ENCODE data around the gene DNTTIP2.
"Not testable (repeated sequence)": the region's sequence is repeated elsewhere in the genome, so short reads cannot be mapped to it uniquely, and the experiment has no call there.

The DNTTIP2 gene

DNA sequence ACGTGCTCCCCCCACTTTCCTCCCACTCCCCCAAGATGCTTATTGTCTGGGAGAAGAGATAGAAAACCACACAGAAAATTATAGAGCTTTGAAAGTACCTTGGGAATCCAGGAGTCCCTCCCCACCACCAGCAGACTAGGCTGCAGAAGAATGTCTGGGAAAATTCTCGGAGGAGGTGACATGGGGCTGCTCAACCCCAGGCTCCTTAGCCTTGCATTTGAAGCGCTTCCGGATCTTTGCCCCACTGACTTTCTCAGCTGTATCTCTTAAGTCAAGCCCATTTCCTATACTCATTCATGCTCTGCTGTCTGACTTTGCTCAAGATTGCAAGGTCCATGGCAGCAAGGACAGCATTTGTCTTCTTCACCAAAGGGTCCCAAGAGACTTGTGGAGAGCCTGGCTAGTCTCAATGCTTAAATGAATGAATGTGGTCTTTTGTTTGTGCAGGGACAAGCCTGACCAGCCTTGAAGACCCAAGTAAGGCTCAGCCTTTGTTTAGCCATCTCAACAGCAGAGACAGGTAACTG, 38.0 kb downstream of the DNTTIP2 start:
- no peak for DNase-seq

DNA sequence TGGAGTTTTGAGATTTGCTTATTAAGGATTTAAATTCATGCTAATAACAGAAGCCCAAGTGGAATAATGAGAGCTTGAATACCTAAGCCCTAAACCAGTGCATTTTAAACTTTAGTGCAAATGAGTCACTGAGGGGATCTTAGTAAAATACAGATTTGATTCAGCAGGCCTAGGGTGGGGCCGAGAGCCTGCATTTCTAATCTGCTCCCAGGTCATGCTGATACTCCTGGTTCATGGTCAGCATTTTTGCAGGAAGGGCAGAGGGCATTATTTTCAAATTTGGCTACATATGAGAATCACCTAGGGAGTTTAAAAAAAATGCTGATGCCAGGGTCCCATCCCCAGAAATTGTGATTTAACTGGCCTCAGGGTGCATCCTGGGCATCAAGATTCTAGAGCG, 39.3 kb downstream of the DNTTIP2 start:
- DNase-seq: no peak

DNA sequence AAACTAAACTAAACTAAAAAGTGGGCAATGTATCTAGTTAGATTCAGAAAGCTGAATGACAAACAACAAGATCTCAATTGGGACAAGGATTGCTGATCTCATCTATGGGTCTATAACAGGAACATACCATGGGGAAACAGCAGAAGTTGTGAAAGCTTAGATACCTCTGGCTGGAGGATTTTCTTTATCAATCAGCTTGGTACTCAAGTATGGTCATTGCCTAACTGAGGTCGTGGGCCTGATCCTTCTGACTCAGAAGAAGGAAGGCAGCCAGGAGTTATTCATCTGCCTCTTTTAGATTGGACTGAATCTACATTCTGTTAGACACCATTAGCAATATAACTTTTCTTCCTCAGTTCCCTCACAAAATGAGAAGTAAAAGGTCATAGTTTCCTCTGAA, 39.7 kb downstream of the DNTTIP2 start:
- DNase-seq: no peak

DNA sequence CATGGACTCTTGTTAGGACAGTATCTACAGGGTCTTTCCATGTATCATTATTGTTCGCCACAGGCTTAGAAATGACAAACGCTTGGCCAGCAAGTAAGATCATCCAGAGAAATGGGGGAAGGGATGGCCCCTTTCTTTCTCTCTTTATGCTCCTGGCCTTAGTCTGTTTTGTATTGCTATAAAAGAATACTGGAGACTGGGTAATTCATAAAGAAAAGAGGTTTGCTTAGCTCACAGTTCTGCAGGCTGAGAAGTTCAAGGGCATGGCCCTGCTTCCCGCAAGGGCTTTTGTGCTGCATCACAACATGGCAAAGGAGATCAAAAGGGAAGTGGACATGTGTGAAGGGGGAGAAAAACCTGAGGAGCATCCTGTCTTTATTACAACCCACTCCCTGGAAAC, 41.0 kb downstream of the DNTTIP2 start:
- DNase-seq: no peak

DNA sequence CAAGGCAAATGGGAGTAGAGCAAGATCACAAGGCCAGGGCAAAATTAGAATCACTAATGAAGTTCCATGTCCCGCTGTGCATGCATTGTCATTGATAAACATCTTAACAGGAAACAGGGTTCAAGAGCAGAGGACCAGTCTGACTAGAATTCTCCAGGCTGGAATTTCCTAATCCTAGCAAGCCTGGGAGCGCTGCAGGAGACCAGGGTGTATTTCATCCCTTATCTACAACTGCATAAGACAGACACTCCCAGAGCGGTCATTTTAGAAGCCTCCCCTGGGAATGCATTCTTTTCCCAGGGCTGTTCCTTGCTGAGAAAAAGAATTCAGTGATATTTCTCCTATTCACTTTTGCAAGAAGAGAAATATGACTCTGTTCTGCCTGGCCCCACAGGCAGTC, 45.7 kb downstream of the DNTTIP2 start:
- DNase-seq: not testable (repeated sequence)

DNA sequence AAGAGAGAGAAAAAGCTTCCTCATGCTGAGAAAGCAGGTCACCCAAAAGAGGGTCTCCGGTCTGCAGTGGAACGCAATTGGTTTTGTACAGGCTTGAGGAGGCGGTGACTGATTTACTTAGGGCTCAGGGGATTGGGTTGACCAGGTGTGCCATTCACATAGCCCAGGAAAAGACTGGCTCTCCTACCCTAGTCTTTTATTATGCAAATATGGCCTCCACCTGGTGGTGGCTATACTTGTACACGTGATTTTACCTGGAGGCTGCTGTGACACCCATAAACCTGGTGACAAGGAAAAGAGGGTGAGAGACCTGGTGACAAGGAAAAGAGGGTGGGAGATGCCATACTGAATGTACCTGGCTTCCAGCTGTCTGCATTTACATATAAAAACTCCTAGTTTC, 49.9 kb downstream of the DNTTIP2 start:
- DNase-seq: no peak

DNA sequence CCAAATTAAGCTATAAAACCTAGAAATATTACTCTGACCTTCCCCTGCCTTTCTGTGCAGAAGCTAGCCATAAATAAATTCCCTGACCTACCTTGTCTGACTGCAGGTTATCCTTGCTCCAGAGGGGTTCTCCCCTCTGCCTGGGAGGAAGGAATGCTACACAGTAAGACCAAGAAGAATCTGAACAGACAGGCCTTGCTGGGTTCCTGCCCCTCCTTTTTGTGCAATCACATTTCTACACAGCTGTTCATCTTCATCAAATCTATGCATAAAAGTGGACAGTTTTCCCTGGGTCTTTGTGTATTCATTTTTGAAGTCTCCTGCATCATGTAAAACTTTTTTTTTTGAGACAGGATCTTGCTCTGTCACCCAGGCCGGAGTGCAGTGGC, 50.6 kb downstream of the DNTTIP2 start:
- DNase-seq: no peak

DNA sequence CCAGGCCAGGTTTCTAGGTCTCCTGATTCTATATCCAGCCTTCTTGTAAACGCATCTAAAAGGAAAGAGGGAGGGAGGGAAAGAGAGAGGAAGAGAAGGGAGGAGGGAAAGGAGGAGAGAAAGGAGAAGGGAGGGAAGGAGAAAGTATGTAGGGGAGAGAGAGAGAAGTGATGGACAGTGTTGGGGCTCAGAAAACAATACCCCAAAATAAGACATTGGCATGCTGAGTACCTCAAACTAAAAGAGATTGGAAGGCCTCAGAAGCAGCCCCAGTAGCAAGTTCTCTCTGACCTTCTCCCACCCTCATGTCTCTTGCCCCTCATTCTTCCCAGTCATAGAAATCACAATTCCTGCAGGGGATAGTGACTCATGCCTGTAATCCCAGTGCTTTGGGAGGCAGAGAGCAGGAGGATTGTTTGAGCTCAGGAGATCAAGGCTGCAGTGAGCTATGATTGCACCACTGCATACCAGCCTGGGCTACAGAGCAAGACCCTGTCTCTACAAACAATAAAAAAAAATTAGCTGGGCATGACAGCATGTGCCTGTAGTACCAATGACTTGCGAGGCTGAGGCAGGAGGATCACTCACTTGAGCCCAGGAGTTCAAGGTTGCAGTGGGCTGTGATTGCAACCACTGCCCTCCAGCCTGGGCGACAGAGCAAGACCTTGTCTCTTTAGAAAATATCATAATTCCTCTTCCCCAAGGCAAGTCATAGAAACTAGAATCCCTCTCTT, 51.2 kb downstream of the DNTTIP2 start:
- DNase-seq: no peak

DNA sequence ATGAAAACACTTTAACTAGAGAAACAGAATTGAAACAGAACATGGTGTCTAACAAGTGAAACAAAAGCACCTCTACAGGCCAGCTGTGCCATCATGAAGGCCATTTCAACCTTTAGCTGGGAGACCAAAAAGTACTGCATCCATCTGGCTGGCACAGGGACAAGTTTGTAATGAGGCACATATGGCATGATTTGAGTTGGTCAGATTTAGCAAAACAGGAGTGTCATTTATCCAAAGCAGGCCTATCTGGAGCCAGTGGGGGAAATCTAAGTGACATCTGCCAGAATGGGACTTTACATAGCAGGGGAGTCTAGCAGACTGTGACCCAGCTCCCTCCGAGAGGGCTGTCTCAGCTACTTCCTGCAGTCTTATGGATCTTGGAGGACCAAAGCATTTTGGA, 51.9 kb downstream of the DNTTIP2 start:
- no peak for DNase-seq

DNA sequence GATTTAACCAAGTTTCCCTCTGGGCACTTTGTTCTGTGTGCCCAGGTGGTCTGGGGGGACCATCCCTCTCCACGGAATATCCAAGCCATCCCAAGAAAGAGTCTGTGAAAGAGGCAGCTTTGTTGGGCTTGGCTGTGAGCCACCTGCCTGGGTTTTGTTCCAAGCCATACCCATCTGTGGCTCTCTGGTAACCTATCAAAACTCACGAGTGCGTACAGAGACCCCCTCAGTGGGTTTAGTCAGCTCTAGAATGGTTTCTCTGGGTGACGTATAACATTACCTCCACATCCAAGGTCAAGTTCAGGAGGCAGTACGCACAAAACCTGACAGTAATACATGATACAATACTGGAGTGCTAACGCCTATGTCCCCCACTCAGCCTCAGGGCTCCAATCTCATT, 54.2 kb downstream of the DNTTIP2 start:
- no peak for DNase-seq

DNA sequence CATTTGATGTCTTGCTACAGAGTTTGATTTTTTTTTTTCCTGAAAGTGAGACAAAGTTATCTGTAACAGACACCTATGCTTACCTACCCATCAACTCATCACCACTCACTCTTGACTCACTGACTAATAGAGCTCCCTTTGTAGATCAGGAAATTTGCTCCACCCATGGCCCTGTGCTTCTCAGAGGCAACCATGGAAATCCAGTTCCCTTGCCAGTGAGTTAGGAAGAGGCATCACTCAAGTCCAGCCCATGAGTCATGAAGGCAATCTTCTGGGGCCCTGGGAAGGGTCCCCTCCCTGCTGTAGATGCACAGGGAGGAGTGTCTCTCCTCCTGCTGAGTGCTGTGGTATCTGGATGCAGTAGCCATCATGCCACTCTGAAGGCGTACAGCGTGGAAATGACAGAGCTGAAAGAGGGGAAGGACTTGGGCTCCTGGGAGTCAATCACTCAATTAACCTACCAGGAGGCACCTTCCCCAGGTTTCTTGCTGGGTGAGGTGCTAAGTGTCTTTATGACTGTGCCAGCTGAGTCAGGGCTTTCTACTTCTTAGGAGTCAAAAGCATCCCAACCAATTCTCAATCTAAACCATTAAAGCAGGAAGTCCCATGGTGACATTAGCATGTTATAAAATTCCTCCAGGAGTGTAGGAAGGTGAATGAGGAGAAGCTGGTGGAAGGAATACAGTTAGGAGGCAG, 56.1 kb downstream of the DNTTIP2 start:
- no peak for DNase-seq

DNA sequence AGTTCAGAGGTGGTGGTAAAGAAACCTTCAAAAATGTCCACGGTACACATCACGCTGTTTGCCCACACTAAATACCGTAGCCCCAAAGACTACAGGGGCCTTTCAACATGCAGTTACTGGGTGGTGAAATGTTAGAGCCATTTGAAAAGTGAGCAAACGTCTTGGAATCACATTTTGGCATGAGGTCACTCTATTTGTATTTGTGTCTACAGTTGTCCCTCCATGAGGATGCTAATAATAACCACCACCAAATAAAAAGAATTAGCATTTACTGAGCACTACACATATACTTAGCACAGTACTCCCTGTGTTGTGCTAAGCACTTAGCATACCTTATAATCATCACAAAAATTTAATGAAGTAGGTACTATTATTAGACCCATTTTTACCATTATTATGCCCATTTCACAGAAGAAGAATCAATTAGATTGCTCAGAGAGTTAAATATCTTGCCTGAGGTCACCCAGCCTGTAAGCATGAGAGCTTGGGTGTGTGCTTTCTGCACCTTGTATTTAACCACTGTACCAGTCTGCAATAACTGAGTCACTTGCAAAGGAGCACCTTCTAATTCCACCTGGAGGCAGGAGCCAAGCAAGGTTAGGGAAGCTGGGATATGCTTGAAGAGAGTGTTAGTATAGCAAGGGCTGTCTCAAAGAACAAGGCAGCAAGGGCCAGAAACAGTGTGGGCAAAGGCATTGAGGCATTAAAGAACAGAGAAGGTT, 57.4 kb downstream of the DNTTIP2 start:
- no peak for DNase-seq

DNA sequence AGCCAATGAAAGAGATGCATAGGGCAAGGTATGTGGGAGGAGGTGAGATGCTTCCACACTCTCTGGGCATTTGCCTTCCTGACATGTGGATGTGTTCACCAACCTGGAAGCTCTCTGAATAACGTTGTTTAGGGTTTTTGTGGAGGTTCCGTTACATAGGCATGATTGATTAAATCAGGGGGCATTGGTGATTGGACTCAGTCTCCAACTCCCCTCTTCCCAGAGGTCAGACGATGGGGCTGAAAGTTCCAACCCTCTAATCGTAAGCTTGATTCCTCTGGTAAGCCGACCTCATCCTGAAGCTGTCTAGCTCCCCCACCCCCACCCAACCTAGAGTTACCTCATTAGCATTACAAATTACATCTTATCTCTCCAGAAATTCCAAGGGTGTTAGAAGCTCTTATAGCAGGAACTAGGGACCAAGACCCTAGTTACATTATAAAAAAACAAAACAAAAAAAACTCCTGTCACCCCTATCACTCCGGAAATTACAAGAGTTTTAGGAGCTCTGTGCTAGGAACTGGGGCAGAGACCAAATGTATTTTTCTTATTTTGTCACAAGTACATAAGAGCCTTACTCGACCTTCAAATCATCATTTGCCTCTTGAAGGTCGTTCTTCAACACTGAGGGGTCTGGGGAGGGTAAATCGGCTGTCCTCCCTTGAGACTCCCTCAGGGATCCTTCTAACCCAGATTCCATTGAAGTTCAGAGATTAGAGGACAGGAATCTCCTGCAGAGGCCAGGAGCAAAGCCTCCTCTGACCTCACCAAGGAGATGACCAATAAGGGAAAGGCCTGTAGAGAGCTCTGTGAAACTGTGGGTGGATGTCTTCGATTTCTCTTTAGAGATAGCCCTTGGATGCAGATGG, 58.2 kb downstream of the DNTTIP2 start:
- DNase-seq: no peak

DNA sequence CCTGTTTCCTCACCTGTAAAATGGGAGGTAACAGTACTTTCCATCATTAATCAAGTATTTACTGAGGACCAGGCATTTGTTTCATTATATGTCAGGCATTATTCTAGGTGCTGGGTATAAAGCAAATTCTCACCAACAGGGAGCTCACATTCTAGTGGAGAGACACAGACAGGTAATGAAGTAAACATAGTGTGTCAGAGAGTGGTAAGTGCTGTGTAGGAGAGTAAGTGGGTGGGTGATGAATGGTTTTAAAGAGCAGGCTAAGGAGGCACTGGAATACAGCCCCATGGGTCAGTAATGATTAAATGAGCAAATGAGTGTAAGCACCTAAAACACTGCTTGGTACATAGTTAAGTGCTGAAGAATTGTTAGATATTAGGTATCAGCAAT, 60.4 kb downstream of the DNTTIP2 start:
- DNase-seq: no peak

DNA sequence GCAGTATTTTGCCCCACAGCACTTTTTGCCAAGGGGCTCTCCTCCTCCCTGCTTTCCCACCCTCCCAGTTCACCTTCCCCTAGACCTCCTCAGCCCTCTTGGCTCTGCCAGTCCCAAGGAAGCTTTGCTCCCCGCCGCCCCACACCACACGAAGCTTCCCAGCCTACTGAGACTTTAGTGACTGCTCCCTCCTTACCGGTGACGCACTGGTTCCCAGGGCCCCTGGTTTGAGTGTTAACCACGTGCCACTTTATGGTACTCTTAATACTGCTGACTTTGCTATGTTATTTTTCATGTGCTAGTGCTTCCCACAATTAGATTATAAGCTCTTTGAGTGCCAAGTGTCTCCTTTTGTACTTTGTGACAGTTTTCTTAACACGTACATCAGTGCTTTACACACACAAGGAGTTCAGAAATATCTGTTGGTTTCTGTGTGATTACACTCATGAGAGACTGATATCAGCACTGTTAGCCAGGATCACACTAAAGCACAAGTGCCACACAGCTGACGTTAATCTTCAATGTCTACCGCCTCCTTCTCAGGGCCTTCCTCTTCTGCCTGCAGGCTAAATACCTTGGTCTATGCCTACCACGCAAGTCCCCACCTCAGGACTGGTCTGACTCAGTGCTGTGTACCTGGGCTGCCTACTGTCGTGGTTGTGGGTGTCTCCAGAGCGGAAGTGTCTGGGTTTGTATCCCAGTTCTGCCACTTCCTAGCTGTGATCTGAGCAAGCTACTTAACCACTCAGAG, 61.0 kb downstream of the DNTTIP2 start:
- peak; percentile 25 for DNase-seq

DNA sequence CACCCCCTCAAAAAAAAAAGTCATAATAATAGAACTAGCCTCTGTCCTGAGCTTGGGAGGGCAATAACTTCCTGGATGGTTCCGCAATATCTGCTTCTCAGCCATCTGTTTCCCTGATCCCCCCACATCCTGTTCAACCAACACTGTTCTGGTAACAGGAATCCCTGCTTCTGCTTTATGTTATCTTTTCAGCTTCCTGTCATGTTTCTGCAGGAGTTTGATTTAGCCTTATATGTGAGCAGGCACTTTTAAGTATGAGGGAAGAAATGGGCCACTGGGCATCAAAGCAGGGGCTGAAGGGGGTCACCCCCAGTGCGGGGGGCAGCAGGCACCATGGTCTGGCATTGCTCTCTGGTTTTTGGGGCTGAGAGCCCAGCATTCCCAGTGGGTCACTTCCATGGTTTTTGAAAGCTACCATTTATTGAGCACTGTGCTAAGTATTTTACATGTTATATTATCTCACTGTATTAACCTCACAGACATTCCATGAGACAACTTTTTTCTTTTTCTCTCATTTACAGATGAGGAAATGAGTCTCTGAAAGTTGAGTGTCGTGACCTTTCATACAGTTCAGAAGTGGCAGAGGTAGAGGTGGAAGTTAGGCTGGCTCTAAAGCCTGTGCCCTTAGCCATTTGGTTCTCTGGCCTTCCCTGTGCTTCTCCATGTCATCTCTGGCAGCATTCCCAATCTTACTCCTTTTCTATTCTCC, 61.9 kb downstream of the DNTTIP2 start:
- no peak for DNase-seq
